Measurements from ENCODE around the gene POLR1E. TPM values are rescaled to one million over a fixed set of nuclear protein-coding genes. Genes with fewer than 3 reads are reported as not detected.
"Not testable (repeated sequence)": the region's sequence is repeated elsewhere in the genome, so short reads cannot be mapped to it uniquely, and the experiment has no call there.

Gene POLR1E
- total RNA-seq, 1 donor: 36.6 TPM

GRCh38 chr9:37464426-37465248 lies 21.1 kb upstream of the POLR1E start:
- H3K4me3 ChIP-seq (ENCODE audit: low read depth, low read length): peak overlapping the region; percentile 98
- peak; percentile 67 for DNase-seq (ENCODE audit: low read depth)
- TF ChIP-seq CTCF (IDR thresholded peaks at IDR 0.05; ENCODE audit: insufficient read depth, low read length): no peak

DNA sequence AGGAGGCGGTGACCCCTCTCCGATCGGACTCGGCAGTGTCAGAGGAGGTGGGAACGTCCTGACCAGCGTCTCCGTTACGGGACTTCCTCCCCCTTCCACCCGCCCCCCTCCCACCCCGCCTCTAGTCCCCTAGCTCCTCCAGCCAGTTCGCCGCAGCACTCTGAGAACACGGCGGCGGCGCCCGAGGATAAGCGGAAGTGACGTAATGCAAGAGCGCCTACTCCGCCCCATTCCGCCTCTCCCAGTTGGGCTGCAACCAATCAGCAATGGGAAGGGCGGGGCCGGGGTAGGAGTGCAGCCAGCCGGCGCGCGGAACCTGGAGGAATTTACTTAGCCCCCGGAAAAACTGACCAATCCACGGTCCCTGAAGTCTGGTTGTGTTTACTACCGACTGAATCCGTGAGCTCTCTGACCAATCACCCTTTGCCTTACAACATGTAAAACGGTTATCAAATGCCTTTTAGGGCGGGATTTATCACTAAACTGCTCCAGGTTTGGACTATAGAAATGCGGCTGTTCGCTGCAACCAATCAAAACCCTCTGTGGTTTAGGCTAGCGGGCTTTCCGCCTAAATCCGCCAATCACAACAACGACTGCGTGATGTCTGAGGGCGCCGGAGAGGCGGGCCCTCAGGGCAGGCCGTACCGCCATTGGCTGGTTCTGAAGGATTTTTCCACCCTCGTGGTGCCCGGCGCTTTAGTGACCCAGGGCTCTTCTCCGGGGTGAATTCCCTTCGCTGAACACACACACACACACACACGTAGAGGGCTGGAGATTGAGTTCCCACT lies 20.3 kb upstream of the POLR1E start, which contains the start of gene ZBTB5:
Gene ZBTB5 (minus strand): TSS at position 202 of the 788 bp plus-strand sequence. CDS start 22,899 bp downstream, outside the sequence.
- TF ChIP-seq CTCF (IDR thresholded peaks at IDR 0.05; ENCODE audit: insufficient read depth, low read length): no peak
- DNase-seq (ENCODE audit: low read depth): peak; percentile 100
- H3K4me3 ChIP-seq (ENCODE audit: low read depth, low read length): peak within 1 kb of the TSS; percentile 98

- no peak for TF ChIP-seq CTCF (IDR thresholded peaks at IDR 0.05; ENCODE audit: insufficient read depth, low read length)
Measured at GRCh38 chr9:37466037-37466709, 19.6 kb upstream of the POLR1E start.

DNA sequence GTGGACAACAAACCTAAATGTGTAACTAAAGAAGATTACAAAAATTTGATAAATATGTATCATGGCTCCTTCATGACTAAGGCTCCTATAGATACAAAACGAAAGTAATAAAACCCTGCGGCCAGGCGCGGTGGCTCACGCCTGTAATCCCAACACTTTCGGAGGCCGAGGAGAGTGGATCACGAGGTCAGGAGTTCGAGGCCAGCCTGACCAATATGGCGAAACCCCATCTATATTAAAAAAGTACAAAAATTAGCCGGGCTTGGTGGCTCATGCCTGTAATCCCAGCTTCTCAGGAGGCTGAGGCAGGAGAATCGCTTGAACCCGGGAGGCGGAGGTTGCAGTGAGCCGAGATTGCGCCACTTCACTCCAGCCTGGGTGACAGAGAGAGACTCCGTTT lies 18.2 kb upstream of the POLR1E start:
- not testable (repeated sequence) for DNase-seq (ENCODE audit: low read depth); H3K4me3 ChIP-seq (ENCODE audit: low read depth, low read length)

More at GRCh38 chr9:37466037-37466709, 19.6 kb upstream of the POLR1E start:
- peak overlapping the region; percentile 98 for H3K4me3 ChIP-seq (ENCODE audit: low read depth, low read length)
- peak; percentile 39 for DNase-seq (ENCODE audit: low read depth)

GRCh38 chr9:37468620-37469019 lies 17.1 kb upstream of the POLR1E start:
- TF ChIP-seq CTCF (IDR thresholded peaks at IDR 0.05; ENCODE audit: insufficient read depth, low read length): no peak
- H3K4me3 ChIP-seq (ENCODE audit: low read depth, low read length): no peak overlapping the region
- no peak for DNase-seq (ENCODE audit: low read depth)

DNA sequence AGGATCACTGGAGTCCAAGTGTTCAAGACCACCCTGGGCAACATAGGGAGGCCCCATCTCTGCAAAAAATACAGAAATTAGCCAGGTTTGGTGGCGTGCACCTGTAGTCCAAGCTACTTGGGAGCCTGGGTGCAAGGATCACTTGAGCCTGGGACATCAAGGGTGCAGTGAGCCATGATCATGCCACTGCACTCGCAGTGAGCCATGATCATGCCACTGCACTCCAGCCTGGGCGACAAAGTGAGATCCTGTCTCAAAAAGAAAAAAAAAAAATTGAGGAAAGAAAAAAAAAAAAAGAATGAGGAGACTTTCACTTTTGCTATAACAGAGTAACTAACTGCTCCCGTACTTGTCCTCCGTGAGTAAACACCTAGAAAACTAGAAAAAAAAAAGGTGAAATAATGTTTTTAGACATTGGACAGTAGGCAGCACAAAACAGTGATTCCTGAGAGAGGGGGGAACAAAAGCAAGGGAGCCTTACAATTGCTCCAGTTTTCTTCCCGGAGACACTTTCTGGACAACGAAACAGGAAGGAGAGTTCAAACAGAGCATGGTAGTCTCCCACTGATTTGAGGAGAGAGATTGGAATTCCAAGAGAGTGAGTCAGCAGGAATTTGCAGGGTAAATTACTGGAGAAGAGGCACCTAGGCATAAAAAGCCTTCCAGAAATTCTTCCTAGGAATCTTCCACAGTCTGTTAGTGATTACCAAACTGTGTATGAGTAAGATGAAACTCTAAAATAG lies 13.6 kb upstream of the POLR1E start:
- peak; percentile 97 for DNase-seq (ENCODE audit: low read depth)
- TF ChIP-seq CTCF (IDR thresholded peaks at IDR 0.05; ENCODE audit: insufficient read depth, low read length): no peak
- H3K4me3 ChIP-seq (ENCODE audit: low read depth, low read length): peak overlapping the region; percentile 47

DNA sequence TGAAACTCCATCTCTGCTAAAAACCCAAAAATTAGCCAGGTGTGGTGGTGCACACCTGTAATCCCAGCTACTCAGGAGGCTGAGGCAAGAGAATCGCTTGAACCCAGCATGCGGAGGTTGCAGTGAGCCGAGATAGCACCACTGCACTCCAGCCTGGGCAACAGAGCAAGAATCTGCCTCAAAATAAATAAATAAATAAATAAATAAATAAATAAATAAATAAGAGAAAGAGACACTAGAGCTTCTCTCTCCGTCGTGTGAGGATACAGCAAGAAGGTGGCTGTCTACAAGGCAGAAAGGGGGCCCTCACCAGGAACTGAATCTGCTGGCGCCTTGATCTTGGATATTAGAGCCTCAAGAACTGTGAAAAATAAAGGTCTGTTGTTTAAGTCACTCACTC lies 11.8 kb upstream of the POLR1E start:
- H3K4me3 ChIP-seq (ENCODE audit: low read depth, low read length); DNase-seq (ENCODE audit: low read depth): not testable (repeated sequence)
